Loucy (cell line): ENCODE results near the gene USHBP1.
A peak's percentile ranks its signal among the peaks of the same experiment; 100 is the strongest.

Experiments
- H2AFZ ChIP-seq: fragments of 200-600 bp; sonication (generic); 2 replicates; pipeline ENCODE4 v1.6.0; 2016; ENCODE audit warnings: antibody characterized with exemption, mild to moderate bottlenecking, low read length, moderate library complexity
- H3F3A ChIP-seq: fragments of 200-600 bp; 2 replicates; pipeline ENCODE4 v1.6.0; 2016; ENCODE audit warnings: antibody characterized with exemption, low read depth, mild to moderate bottlenecking
- H3K27me3 ChIP-seq: fragments of 200-600 bp; sonication (generic); 2 replicates; pipeline ENCODE4 v1.6.1; 2014; ENCODE audit warnings: low read length, mild to moderate bottlenecking; ENCODE audit not compliant: insufficient read depth, poor library complexity, severe bottlenecking
- H3K36me3 ChIP-seq: fragments of 200-600 bp; sonication (generic); 2 replicates; pipeline ENCODE4 v1.6.1; 2016; ENCODE audit warnings: low read length; ENCODE audit not compliant: insufficient read depth
- H3K4me1 ChIP-seq: fragments of 200-600 bp; sonication (generic); 2 replicates; pipeline ENCODE4 v1.5.1; 2014; ENCODE audit warnings: low read length, mild to moderate bottlenecking; ENCODE audit not compliant: insufficient read depth, poor library complexity, severe bottlenecking
- H3K4me2 ChIP-seq: fragments of 200-600 bp; sonication (generic); 2 replicates; pipeline ENCODE4 v1.6.0; 2014; ENCODE audit warnings: antibody characterized with exemption, low read length, low read depth, mild to moderate bottlenecking; ENCODE audit not compliant: poor library complexity, severe bottlenecking
- H3K4me3 ChIP-seq: fragments of 200-600 bp; sonication (generic); 2 replicates; pipeline ENCODE4 v1.5.1; 2014; ENCODE audit warnings: low read length, mild to moderate bottlenecking, mixed read lengths; ENCODE audit not compliant: poor library complexity, severe bottlenecking
- H3K79me2 ChIP-seq: fragments of 200-600 bp; sonication (generic); 2 replicates; pipeline ENCODE4 v1.6.1; 2014; ENCODE audit warnings: low read length; ENCODE audit not compliant: insufficient read depth
- H3K9ac ChIP-seq: fragments of 200-600 bp; sonication (generic); 2 replicates; pipeline ENCODE4 v1.6.0; 2014; ENCODE audit warnings: mild to moderate bottlenecking, low read depth, low read length, moderate library complexity; ENCODE audit not compliant: poor library complexity, severe bottlenecking
- H3K9me2 ChIP-seq: fragments of 200-600 bp; sonication (generic); replicated peaks from 2 replicates; pipeline ENCODE4 v1.6.1; 2016; ENCODE audit warnings: low read depth, low read length, mixed read lengths
- H3K9me3 ChIP-seq: fragments of 200-600 bp; sonication (generic); 2 replicates; pipeline ENCODE4 v1.6.1; 2014; ENCODE audit warnings: mild to moderate bottlenecking, antibody characterized with exemption, low read length, low read depth; ENCODE audit not compliant: insufficient read depth
- H4K20me1 ChIP-seq: fragments of 200-600 bp; sonication (generic); 2 replicates; pipeline ENCODE4 v1.6.0; 2014; ENCODE audit warnings: antibody characterized with exemption, low read length, mild to moderate bottlenecking; ENCODE audit not compliant: insufficient read depth, poor library complexity, severe bottlenecking
- EZH2phosphoT487 ChIP-seq: fragments of 200-600 bp; IDR thresholded peaks from 2 replicates; pipeline ENCODE4 v1.6.1; 2018; ENCODE audit warnings: antibody characterized with exemption, mild to moderate bottlenecking, moderate library complexity, borderline replicate concordance
- TF ChIP-seq, protein P1 (sequence below): fragments of 200-600 bp; sonication (generic); conservative IDR thresholded peaks from 2 replicates; pipeline ENCODE4 v1.5.1; 2014; ENCODE audit warnings: mild to moderate bottlenecking, antibody characterized with exemption, low read length

Gene USHBP1

GRCh38 chr19:17264641-17264979 lies at the start of gene USHBP1:
USHBP1 (minus strand) TSS chr19:17264745; CDS start chr19:17264299, 446 bp downstream.
- Histone ChIP-seq H3K9me2 (no peaks in the 10 kb centered on the region), H3K9me3 (peaks cover under 1% of the 10 kb centered on the region; the same call in 1 of the 2 replicates), H3K79me2 (peaks cover 20% of the 10 kb centered on the region), H3K9ac (peak within 1 kb of the TSS; percentile 23), H3F3A (no peaks in the 10 kb centered on the region), H3K4me1 (peaks cover 8% of the 10 kb centered on the region), H4K20me1 (no peaks in the 10 kb centered on the region), H3K36me3 (no peaks in the 10 kb centered on the region), H3K27me3 (no peaks in the 10 kb centered on the region), H3K4me2 (no peak within 1 kb of the TSS), H2AFZ (peak within 1 kb of the TSS; percentile 50), H3K4me3 (no peak within 1 kb of the TSS)
- TF ChIP-seq, protein P1, sequence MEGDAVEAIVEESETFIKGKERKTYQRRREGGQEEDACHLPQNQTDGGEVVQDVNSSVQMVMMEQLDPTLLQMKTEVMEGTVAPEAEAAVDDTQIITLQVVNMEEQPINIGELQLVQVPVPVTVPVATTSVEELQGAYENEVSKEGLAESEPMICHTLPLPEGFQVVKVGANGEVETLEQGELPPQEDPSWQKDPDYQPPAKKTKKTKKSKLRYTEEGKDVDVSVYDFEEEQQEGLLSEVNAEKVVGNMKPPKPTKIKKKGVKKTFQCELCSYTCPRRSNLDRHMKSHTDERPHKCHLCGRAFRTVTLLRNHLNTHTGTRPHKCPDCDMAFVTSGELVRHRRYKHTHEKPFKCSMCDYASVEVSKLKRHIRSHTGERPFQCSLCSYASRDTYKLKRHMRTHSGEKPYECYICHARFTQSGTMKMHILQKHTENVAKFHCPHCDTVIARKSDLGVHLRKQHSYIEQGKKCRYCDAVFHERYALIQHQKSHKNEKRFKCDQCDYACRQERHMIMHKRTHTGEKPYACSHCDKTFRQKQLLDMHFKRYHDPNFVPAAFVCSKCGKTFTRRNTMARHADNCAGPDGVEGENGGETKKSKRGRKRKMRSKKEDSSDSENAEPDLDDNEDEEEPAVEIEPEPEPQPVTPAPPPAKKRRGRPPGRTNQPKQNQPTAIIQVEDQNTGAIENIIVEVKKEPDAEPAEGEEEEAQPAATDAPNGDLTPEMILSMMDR = no peak
- TF ChIP-seq EZH2phosphoT487 = no peak

DNA sequence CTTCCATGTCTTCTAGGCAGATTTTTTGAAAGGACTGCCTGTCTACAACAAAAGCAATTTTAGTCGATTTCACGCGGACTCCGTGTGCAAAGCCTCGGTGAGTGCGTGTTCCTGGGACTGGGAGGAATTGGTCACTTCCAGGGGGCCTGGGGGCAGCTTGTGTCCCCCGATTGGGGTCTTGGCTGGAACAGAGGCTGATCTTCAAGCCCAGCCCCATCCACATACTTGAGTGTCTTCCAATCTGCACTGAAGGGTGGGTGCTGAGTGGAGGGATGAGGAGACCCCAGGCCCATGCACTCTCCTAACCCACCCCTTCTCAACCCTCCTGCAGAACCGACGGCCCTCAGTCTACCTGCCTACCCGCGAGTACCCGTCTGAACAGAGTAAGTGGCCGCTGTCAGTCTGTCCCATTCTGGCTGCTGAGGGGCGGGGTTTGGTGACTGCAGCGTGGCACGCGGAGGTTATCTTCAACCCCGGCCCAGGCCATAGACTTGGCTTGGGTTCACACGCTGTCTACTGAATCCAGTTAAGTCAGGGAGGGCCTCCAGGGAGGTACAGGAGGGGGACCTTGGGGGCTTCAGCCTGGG lies 49.6 kb upstream of the USHBP1 start:
- no peak overlapping the region for H2AFZ ChIP-seq
- no peaks in the 10 kb centered on the region for H3F3A ChIP-seq
- no peak overlapping the region for H3K9ac ChIP-seq
- H4K20me1 ChIP-seq = peaks cover 29% of the 10 kb centered on the region
- H3K4me1 ChIP-seq = peaks cover 10% of the 10 kb centered on the region
- H3K9me2 ChIP-seq = no peaks in the 10 kb centered on the region
- H3K4me3 ChIP-seq = no peak overlapping the region
- H3K79me2 ChIP-seq = peaks cover 41% of the 10 kb centered on the region
- TF ChIP-seq, protein P1 = no peak
- TF ChIP-seq EZH2phosphoT487 = no peak
- peaks cover 26% of the 10 kb centered on the region; the same call in 1 of the 2 replicates for H3K36me3 ChIP-seq
- peaks cover 4% of the 10 kb centered on the region for H3K27me3 ChIP-seq
- H3K4me2 ChIP-seq = no peak overlapping the region
- no peaks in the 10 kb centered on the region for H3K9me3 ChIP-seq

DNA sequence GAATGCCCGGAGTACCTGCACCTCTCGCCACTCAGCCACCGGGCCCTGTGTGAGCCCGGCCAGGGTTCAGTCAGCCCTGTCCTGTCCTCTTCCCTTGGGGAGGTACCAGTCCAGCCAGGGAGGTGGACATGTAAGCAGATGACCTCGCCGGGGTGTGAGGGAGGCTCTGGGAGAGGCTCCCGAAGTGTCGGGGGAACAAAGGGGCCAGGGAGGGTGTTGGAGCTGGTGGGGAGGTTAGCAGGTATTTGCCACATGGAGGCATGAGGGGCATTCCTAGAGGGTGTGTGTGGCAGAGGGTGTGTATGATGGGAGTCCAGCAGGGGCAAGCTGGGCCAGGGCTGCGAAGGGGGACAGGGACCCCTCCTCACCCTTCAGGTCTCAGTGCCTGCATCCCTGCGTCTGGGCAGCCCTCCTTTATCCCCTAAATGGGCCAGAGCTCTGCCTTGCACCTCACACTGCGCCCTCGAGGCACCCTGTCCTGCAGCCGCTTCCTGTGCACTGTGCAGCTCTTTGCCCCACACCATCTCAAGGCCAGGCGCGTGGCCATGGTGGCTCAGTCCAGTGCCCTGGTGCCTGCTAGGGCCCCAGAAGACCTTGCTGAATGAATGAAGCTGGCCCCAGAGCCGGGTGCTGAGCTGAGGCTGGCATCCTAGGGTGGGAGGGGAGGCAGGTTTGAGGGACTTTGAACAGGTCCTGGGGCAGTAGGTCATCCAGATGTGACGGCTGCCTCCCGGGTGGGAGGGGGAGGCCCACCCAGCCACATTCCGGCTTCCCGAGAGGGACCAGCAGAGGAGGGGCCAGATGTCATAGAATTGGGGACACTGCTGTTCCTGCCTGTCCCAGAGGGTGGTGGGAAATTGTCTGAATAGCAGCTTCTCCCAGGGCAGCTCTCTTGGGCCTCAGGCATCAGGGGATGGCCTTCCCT lies 47.9 kb upstream of the USHBP1 start:
- Histone ChIP-seq H3K27me3 (peaks cover 4% of the 10 kb centered on the region), H3K36me3 (peaks cover 23% of the 10 kb centered on the region; the same call in 1 of the 2 replicates), H3K9me2 (no peaks in the 10 kb centered on the region), H3F3A (no peaks in the 10 kb centered on the region), H3K9me3 (no peaks in the 10 kb centered on the region), H4K20me1 (peaks cover 29% of the 10 kb centered on the region), H3K79me2 (peaks cover 49% of the 10 kb centered on the region), H3K4me1 (peaks cover 14% of the 10 kb centered on the region), H3K4me3 (no peak overlapping the region), H2AFZ (no peak overlapping the region), H3K9ac (no peak overlapping the region), H3K4me2 (peak overlapping the region; percentile 81)
- TF ChIP-seq, protein P1 = no peak
- TF ChIP-seq EZH2phosphoT487 = no peak
